HepG2 (cell line): ENCODE results near the gene PTPRN. TPM values are rescaled to one million over a fixed set of nuclear protein-coding genes. Genes with fewer than 3 reads are reported as not detected.

Experiments
- ATAC-seq: fragments of 200-7000 bp; cut with Tn5 transposase; 3 replicates; pipeline ENCODE4 v1.9.1; 2020; ENCODE audit warnings: mild to moderate bottlenecking, moderate library complexity
- BruUV-seq: library from RNA; stranded (reverse); fragments of 400-500 nt; replicated peaks from 2 replicates; lab custom pipeline; 2021; lab: Mats Ljungman, UMichigan
- CTCF ChIA-PET: fragments of 300-600 bp; formaldehyde crosslinking; extraction: SDS; loops from one replicate; lab custom pipeline; 2021; ENCODE audit warnings: low total read pairs, inconsistent platforms, low intra/inter-chr PET ratio; lab: Yijun Ruan, JAX
- POLR2A ChIA-PET: fragments of 350-600 bp; sonication (Branson Sonifier 250); formaldehyde crosslinking; loops from one replicate; lab custom pipeline; 2020; ENCODE audit warnings: antibody characterized with exemption, inconsistent platforms; lab: Yijun Ruan, JAX
- DNase-seq: peaks from one replicate; pipeline ENCODE4 v3.0.0-alpha.2; 2015; ENCODE audit warnings: low spot score
- FAIRE-seq: peaks from 3 replicates; lab custom pipeline; 2011; peaks lifted over from hg19 to GRCh38; lab: Jason Lieb, UNC
- H2AFZ ChIP-seq: one replicate; pipeline ENCODE4 v1.6.1; 2011; ENCODE audit warnings: low read length, inconsistent platforms
- H3K27ac ChIP-seq: fragments of 300-600 bp; 3 replicates; pipeline ENCODE4 v1.8.0; 2011; ENCODE audit warnings: mixed run types, mild to moderate bottlenecking, mixed read lengths, low read length, inconsistent platforms; ENCODE audit not compliant: insufficient read depth; ENCODE audit errors: extremely low read length
- H3K27me3 ChIP-seq, 2 experiments: fragments of 200-600 bp in 1 of 2; 2 replicates in 1 of 2; 3 replicates in 1 of 2; pipeline versions ENCODE4 v1.6.0 to v1.8.0; 2011; ENCODE audit warnings: low read length in 2 of 2, mild to moderate bottlenecking in 2 of 2, moderate library complexity in 2 of 2, inconsistent platforms in 1 of 2; ENCODE audit not compliant: insufficient read depth in 2 of 2, control insufficient read depth in 1 of 2
- H3K36me3 ChIP-seq, 2 experiments: fragments of 200-600 bp in 1 of 2; replicated peaks in 1 of 2; 2 replicates in 1 of 2; 3 replicates in 1 of 2; pipeline versions ENCODE4 v1.5.1 to v1.8.0; 2011; ENCODE audit warnings: low read length in 2 of 2, inconsistent platforms in 1 of 2; ENCODE audit not compliant: insufficient read depth in 2 of 2, control insufficient read depth in 1 of 2
- H3K4me1 ChIP-seq: 2 replicates; pipeline ENCODE4 v1.5.1; 2012; ENCODE audit warnings: low read length, inconsistent platforms; ENCODE audit not compliant: insufficient read depth
- H3K4me2 ChIP-seq: 2 replicates; pipeline ENCODE4 v1.6.0; 2011; ENCODE audit warnings: low read depth, low read length, inconsistent platforms
- H3K4me3 ChIP-seq, 3 experiments: fragments of 200-600 bp in 1 of 3; sonication (generic), shearing (Covaris generic) in 1 of 3; replicated peaks in 1 of 3; 2 replicates each; pipeline ENCODE4 v1.5.1; 2011 to 2016; ENCODE audit warnings: low read length in 3 of 3, inconsistent platforms in 2 of 3, low read depth in 2 of 3, mild to moderate bottlenecking in 2 of 3, control low read depth in 1 of 3, mixed read lengths in 1 of 3; ENCODE audit not compliant: insufficient read depth in 1 of 3
- H3K79me2 ChIP-seq: one replicate; pipeline ENCODE4 v1.6.1; 2011; ENCODE audit warnings: low read length, inconsistent platforms; ENCODE audit not compliant: insufficient read depth
- H3K9ac ChIP-seq: 2 replicates; pipeline ENCODE4 v1.6.0; 2011; ENCODE audit warnings: mild to moderate bottlenecking, low read depth, low read length, inconsistent platforms; ENCODE audit not compliant: insufficient read depth
- H3K9me3 ChIP-seq: 2 replicates; pipeline ENCODE4 v1.5.1; 2012; ENCODE audit warnings: mild to moderate bottlenecking, low read length
- H4K20me1 ChIP-seq: 2 replicates; pipeline ENCODE4 v1.6.0; 2011; ENCODE audit warnings: inconsistent platforms, mild to moderate bottlenecking, low read length, moderate library complexity; ENCODE audit not compliant: insufficient read depth
- CC2D1A ChIP-seq: sonication (generic); formaldehyde crosslinking; IDR thresholded peaks from 2 replicates; pipeline ENCODE4 v1.8.1; 2023; ENCODE audit warnings: mild to moderate bottlenecking, missing genetic modification reagents
- CEBPZ ChIP-seq: IDR thresholded peaks from 2 replicates; pipeline ENCODE4 v1.6.1; 2012; ENCODE audit warnings: low read length, improper control_type of control experiment
- DMAP1 ChIP-seq: IDR thresholded peaks from 2 replicates; pipeline ENCODE4 v1.6.1; 2016
- TGIF2 ChIP-seq: IDR thresholded peaks from 2 replicates; pipeline ENCODE4 v1.6.1; 2016; ENCODE audit warnings: control low read depth, missing compliant biosample characterization
- TRAFD1 ChIP-seq: sonication (generic); formaldehyde crosslinking; IDR thresholded peaks from 2 replicates; pipeline ENCODE4 v1.5.1; 2020; ENCODE audit warnings: missing genetic modification reagents, mild to moderate bottlenecking, borderline replicate concordance
- ZKSCAN5 ChIP-seq: sonication (generic); formaldehyde crosslinking; IDR thresholded peaks from 2 replicates; pipeline ENCODE4 v1.5.1; 2020; ENCODE audit warnings: mild to moderate bottlenecking, missing genetic modification reagents
- ZNF33B ChIP-seq: sonication (generic); formaldehyde crosslinking; IDR thresholded peaks from 2 replicates; pipeline ENCODE4 v1.5.1; 2020; ENCODE audit warnings: mild to moderate bottlenecking, missing genetic modification reagents
- ZNF629 ChIP-seq: sonication (generic); formaldehyde crosslinking; conservative IDR thresholded peaks from 2 replicates; pipeline ENCODE4 v1.5.0; 2020; ENCODE audit warnings: missing genetic modification reagents
- ZNF773 ChIP-seq: sonication (generic); formaldehyde crosslinking; IDR thresholded peaks from 2 replicates; pipeline ENCODE4 v1.4.0; 2020; ENCODE audit warnings: missing genetic modification reagents, borderline replicate concordance
- ZNF879 ChIP-seq: sonication (generic); formaldehyde crosslinking; IDR thresholded peaks from 2 replicates; pipeline ENCODE4 v1.8.1; 2023; ENCODE audit warnings: missing genetic modification reagents
- WGBS: methylation state at CpG from one replicate; pipeline ENCODE4 v1.1.6; 2017; ENCODE audit warnings: low lambda C conversion rate; 5-methylcytosine and 5-hydroxymethylcytosine counted together
- in situ Hi-C: cut with HindIII; loops from 2 replicates; pipeline ENCODE4 v1.10.0; 2017; ENCODE audit warnings: low pct_unique_long_range_greater_than_20kb; ENCODE audit not compliant: extremely low pct_ligation_motif_present
- intact Hi-C: fragments of 100-400 bp; cut with micrococcal nuclease; formaldehyde crosslinking; loops from one replicate; pipeline ENCODE4 v1.10.0; 2022; ENCODE audit not compliant: unreplicated experiment
- polyA plus RNA-seq, 8 experiments: library from polyadenylated mRNA; depleted of rRNA in 3 of 8; stranded (reverse) in 7 of 8; unstranded in 1 of 8; fragments of >200 nt; fragmentation: Illumina TruSeq in 4 of 8; extraction: Trizol in 4 of 8; gene quantifications; 2 replicates each; pipeline versions ENCODE4 v1.2.1 to v1.2.3, GENCODE V29; 2011 to 2016; ENCODE audit warnings: low read depth in 4 of 8, missing spikeins in 1 of 8, mixed read lengths in 1 of 8; ENCODE audit not compliant: insufficient read depth in 1 of 8
- total RNA-seq, 5 experiments: library from RNA; depleted of rRNA; stranded (reverse); fragments of >200 nt; fragmentation: Illumina TruSeq; extraction: Trizol; gene quantifications; 2 replicates each; pipeline ENCODE4 v1.2.3, GENCODE V29; 2016; ENCODE audit warnings: low read depth in 1 of 5
- TF ChIP-seq, protein P1 (sequence below): IDR thresholded peaks from 2 replicates; pipeline ENCODE4 v1.6.1; 2018; ENCODE audit warnings: missing genetic modification reagents, mild to moderate bottlenecking, missing compliant biosample characterization

PTPRN gene
- total and polyA plus RNA-seq, 2 of the 13 experiments (the other 11 are each of a cell fraction or from before 2014, with no cell fraction given): 0.26 TPM; not detected in 1

- FAIRE-seq (no peak), DNase-seq (no peak), ATAC-seq (no peak)
- no TSS peak for BruUV-seq
- WGBS: 11% methylated on average over 7 of the region's 7 CpGs
- Histone ChIP-seq H3K4me3 (no peak overlapping the region), H3K4me1 (peaks cover 35% of the 10 kb centered on the region), H2AFZ (no peak overlapping the region), H3K9ac (no peak overlapping the region), H4K20me1 (no peaks in the 10 kb centered on the region), H3K36me3 (no peaks in the 10 kb centered on the region), H3K79me2 (no peaks in the 10 kb centered on the region), H3K27me3 (peaks cover 3 to 56% of the 10 kb centered on the region in 2 experiments; a peak in 4 of 5 replicates), H3K4me2 (no peak overlapping the region), H3K9me3 (no peaks in the 10 kb centered on the region), H3K27ac (no peak overlapping the region)
- POLR2A ChIA-PET: interaction anchor here (0.8 to 1.5 kb wide), 2 partner anchors 10 to 12 kb away, joined by 3 to 4 read pairs; partner anchors contain the start of gene DNAJB2
- intact Hi-C loops (loop anchor here (10.0 kb wide), 1 partner anchor 243 kb away; no protein-coding TSS in a partner anchor), in situ Hi-C loops (no loop called here)
- CTCF ChIA-PET: no interaction called here
- TF ChIP-seq DMAP1 (CRISPR knock-in tag) (no peak), ZNF629 (CRISPR knock-in tag) (0 out of 2 replicates have a peak, but pooled peaks have one; percentile 12)
Observed at GRCh38 chr2:219291394-219291793, 17.8 kb downstream of the PTPRN start.

GRCh38 chr2:219290381-219291171 lies 18.6 kb downstream of the PTPRN start:
- no peak for FAIRE-seq
- CTCF ChIA-PET: no interaction called here
- TF ChIP-seq ZNF773 (CRISPR knock-in tag): no peak
- TF ChIP-seq ZKSCAN5 (CRISPR knock-in tag): no peak
- TF ChIP-seq TRAFD1: no peak
- TF ChIP-seq ZNF33B (CRISPR knock-in tag): no peak
- TF ChIP-seq CEBPZ: no peak
- no peak for TF ChIP-seq TGIF2
- TF ChIP-seq, protein P1, sequence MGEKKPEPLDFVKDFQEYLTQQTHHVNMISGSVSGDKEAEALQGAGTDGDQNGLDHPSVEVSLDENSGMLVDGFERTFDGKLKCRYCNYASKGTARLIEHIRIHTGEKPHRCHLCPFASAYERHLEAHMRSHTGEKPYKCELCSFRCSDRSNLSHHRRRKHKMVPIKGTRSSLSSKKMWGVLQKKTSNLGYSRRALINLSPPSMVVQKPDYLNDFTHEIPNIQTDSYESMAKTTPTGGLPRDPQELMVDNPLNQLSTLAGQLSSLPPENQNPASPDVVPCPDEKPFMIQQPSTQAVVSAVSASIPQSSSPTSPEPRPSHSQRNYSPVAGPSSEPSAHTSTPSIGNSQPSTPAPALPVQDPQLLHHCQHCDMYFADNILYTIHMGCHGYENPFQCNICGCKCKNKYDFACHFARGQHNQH (CRISPR knock-in tag): no peak
- no peak for TF ChIP-seq CC2D1A
- no peak for TF ChIP-seq ZNF879 (CRISPR knock-in tag)

More at GRCh38 chr2:219290381-219291171, 18.6 kb downstream of the PTPRN start:
- Histone ChIP-seq H3K9me3 (no peaks in the 10 kb centered on the region), H3K79me2 (no peaks in the 10 kb centered on the region), H3K4me2 (no peak overlapping the region), H2AFZ (no peak overlapping the region), H3K27ac (no peak overlapping the region), H3K27me3 (peaks cover 0 to 49% of the 10 kb centered on the region in 2 experiments; a peak in 4 of 5 replicates), H4K20me1 (no peaks in the 10 kb centered on the region), H3K36me3 (no peaks in the 10 kb centered on the region), H3K9ac (no peak overlapping the region), H3K4me3 (no peak overlapping the region), H3K4me1 (peaks cover 32% of the 10 kb centered on the region)
- no peak for ATAC-seq
- intact Hi-C loops: loop anchor here (10.0 kb wide), 1 partner anchor 244 kb away; no protein-coding TSS in a partner anchor
- WGBS: 43% methylated on average over 16 of the region's 16 CpGs
- POLR2A ChIA-PET: interaction anchor here (1.7 kb wide), 1 partner anchor 12 kb away, joined by 4 read pairs; the partner anchor contains the start of gene DNAJB2
- in situ Hi-C loops: no loop called here
- DNase-seq: no peak
- BruUV-seq: no TSS peak
